ENCODE measurements around the gene RHOU.

DNA sequence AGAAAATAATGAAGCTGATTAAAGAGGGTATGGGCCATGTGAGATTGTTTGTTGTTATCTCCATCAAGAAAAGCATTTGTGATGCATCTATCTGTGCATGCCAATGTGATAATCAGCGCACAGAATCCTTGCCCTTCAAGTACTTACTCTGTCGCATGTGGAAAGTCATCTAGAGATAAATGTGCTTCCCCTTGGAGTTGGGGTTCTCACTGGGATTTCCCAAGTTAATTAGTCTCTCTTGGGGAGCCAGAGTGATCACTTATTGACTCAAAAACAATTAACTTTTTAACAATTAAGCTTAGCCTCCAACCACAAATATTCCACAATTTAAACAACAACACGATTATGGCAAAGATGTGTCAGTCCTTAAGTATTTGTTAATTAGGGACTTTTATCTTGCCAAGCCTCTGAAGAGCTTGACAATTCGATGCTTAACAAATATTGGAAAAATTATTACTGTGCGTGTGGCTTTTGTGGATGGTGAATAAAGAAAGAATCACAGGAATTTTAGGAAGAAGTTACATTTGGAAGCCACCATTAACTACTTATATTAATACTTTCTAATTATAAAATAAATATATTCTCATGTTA, 17.5 kb downstream of the RHOU start:
- TF ChIP-seq, protein P1, sequence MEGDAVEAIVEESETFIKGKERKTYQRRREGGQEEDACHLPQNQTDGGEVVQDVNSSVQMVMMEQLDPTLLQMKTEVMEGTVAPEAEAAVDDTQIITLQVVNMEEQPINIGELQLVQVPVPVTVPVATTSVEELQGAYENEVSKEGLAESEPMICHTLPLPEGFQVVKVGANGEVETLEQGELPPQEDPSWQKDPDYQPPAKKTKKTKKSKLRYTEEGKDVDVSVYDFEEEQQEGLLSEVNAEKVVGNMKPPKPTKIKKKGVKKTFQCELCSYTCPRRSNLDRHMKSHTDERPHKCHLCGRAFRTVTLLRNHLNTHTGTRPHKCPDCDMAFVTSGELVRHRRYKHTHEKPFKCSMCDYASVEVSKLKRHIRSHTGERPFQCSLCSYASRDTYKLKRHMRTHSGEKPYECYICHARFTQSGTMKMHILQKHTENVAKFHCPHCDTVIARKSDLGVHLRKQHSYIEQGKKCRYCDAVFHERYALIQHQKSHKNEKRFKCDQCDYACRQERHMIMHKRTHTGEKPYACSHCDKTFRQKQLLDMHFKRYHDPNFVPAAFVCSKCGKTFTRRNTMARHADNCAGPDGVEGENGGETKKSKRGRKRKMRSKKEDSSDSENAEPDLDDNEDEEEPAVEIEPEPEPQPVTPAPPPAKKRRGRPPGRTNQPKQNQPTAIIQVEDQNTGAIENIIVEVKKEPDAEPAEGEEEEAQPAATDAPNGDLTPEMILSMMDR (conservative IDR thresholded peaks at IDR 0.05; ENCODE audit: low read depth, low read length), result no peak
- TF ChIP-seq EZH2 (IDR thresholded peaks at IDR 0.05; ENCODE audit: low read length, unreplicated experiment), result no peak

All from PC-3 (cell line).